PFSK-1 (cell line): ENCODE measurements around the gene WIZ.

Experiments
- FOXP2 ChIP-seq: optimal IDR thresholded peaks from 2 replicates; pipeline ENCODE3; 2011; ENCODE audit warnings: borderline replicate concordance, control low read depth, inconsistent platforms; ENCODE audit not compliant: insufficient read depth; ENCODE audit errors: extremely low read length, extremely low read depth
- POLR2AphosphoS5 ChIP-seq: IDR thresholded peaks from 2 replicates; pipeline ENCODE4 v1.6.1; 2012; ENCODE audit warnings: low read depth, mild to moderate bottlenecking, control low read depth, low read length, moderate library complexity
- SIN3A ChIP-seq: IDR thresholded peaks from 2 replicates; pipeline ENCODE4 v1.6.1; 2012; ENCODE audit warnings: mild to moderate bottlenecking, low read length, moderate library complexity, borderline replicate concordance; ENCODE audit not compliant: insufficient read depth
- TAF1 ChIP-seq: IDR thresholded peaks from 2 replicates; pipeline ENCODE4 v1.6.1; 2012; ENCODE audit warnings: low read length, control low read depth, borderline replicate concordance; ENCODE audit not compliant: insufficient read depth
- TF ChIP-seq, protein P1 (sequence below), 2 experiments: IDR thresholded peaks; 2 replicates each; pipeline versions ENCODE4 v1.6.1 to v1.8.0; 2011 to 2012; ENCODE audit warnings: low read depth in 2 of 2, low read length in 2 of 2, control low read depth in 1 of 2, inconsistent platforms in 1 of 2, mild to moderate bottlenecking in 1 of 2, moderate library complexity in 1 of 2; ENCODE audit not compliant: insufficient read depth in 1 of 2

The WIZ gene

DNA sequence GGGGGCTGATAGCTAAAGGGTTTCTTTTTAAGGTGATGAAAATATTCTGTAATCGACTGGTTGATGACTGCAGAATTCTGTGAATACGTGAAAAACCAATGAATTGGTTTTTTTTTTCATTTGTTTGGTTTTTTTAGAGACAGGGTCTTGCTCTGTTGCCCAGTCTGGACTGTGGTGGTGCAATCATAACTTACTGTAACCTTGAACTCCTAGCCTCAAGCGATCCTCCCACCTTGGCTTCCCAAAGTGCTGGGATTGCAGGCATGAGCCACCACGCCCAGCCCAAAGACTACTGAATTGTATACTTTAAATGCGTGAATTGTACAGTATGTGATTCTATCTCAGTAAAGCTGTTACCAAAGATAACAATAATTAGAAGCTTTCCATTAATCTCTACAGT is 55.3 kb downstream of the WIZ start:
- TF ChIP-seq, protein P1, sequence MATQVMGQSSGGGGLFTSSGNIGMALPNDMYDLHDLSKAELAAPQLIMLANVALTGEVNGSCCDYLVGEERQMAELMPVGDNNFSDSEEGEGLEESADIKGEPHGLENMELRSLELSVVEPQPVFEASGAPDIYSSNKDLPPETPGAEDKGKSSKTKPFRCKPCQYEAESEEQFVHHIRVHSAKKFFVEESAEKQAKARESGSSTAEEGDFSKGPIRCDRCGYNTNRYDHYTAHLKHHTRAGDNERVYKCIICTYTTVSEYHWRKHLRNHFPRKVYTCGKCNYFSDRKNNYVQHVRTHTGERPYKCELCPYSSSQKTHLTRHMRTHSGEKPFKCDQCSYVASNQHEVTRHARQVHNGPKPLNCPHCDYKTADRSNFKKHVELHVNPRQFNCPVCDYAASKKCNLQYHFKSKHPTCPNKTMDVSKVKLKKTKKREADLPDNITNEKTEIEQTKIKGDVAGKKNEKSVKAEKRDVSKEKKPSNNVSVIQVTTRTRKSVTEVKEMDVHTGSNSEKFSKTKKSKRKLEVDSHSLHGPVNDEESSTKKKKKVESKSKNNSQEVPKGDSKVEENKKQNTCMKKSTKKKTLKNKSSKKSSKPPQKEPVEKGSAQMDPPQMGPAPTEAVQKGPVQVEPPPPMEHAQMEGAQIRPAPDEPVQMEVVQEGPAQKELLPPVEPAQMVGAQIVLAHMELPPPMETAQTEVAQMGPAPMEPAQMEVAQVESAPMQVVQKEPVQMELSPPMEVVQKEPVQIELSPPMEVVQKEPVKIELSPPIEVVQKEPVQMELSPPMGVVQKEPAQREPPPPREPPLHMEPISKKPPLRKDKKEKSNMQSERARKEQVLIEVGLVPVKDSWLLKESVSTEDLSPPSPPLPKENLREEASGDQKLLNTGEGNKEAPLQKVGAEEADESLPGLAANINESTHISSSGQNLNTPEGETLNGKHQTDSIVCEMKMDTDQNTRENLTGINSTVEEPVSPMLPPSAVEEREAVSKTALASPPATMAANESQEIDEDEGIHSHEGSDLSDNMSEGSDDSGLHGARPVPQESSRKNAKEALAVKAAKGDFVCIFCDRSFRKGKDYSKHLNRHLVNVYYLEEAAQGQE (IDR thresholded peaks at IDR 0.05; ENCODE audit: insufficient read depth in 1 of 2, low read depth in 2 of 2, low read length in 2 of 2), result no peak

DNA sequence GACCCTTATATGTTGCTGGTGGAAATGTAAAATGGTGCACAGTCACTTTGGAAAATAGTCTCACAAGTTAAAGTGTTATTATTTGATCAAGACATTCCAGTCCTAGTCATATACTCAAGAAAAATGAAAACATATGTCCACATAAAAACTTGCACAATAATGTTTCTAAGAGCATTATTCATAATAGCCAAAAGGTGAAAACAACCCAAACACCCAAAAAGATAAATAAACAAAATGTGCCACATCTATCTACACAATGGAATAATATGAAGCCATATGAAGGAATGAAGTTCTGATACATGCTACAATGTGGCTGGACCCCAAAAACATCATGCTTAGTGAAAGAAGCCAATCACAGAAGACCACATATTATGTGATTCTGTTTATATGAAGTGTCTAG is 55.8 kb downstream of the WIZ start:
- no peak for TF ChIP-seq FOXP2
- TF ChIP-seq SIN3A, result no peak
- no peak for TF ChIP-seq POLR2AphosphoS5
- TF ChIP-seq, protein P1 (IDR thresholded peaks at IDR 0.05; ENCODE audit: insufficient read depth in 1 of 2, low read depth in 2 of 2, low read length in 2 of 2), result no peak
- no peak for TF ChIP-seq TAF1

DNA sequence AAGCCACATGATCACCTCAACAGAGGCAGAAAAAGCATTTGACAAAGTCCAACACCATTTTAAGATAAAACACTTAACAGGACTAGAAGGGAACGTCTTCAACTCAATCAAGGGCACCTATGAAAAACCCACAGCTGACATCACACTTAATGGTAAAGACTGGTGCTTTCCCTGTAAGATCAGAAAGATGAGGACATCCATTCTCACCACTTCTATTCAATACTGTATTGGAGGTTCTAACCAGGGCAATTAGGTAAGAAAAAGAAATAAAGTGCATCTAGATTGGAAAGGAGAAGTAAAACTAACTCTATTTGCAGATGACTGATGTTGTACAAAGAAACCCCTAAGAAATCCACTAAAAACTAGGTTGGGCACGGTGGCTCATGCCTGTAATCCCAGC is 58.9 kb downstream of the WIZ start:
- TF ChIP-seq, protein P1 (IDR thresholded peaks at IDR 0.05; ENCODE audit: insufficient read depth in 1 of 2, low read depth in 2 of 2, low read length in 2 of 2), result no peak
- TF ChIP-seq SIN3A (no peak), POLR2AphosphoS5 (no peak), FOXP2 (no peak), TAF1 (no peak)

DNA sequence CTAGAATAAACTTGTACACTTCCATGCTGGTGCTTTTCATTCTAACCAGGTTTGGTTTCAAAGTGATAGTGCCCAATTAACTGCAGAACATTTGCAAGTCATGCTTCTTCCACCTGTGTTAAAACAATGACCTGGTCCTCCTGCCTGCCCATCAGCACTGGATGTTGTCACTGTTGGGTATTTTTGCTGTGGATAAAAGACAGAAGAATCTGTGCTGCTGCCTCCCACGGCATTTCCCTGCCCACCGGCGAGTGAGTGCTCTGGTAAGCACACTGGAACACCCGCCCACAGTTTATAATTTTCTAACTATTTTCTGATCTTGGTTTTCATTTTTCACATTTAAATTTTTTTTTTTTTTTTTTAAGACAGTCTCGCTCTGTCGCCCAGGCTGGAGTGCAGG is 67.9 kb downstream of the WIZ start:
- TF ChIP-seq, protein P1 (IDR thresholded peaks at IDR 0.05; ENCODE audit: insufficient read depth in 1 of 2, low read depth in 2 of 2, low read length in 2 of 2), result no peak
- TF ChIP-seq SIN3A (no peak), POLR2AphosphoS5 (no peak), TAF1 (no peak), FOXP2 (no peak)

DNA sequence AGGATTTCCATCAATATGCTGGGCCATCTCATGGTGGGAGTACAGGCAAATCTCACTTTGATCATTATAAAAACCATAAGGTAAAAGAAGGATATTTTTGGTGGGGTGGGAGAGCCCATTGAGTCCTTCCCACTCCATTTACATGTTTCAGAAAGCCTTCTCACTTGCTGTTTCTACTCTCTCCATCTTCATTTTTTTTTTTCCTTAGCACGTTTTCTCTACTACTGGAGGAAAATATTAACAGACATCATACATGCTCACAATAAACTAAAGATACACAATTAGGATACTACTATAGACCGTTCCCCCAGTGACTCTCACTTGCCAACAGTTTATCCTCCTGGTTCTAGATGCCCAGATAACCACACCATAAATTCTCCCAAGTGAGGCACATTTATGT is 68.3 kb downstream of the WIZ start:
- no peak for TF ChIP-seq FOXP2
- TF ChIP-seq, protein P1 (IDR thresholded peaks at IDR 0.05; ENCODE audit: insufficient read depth in 1 of 2, low read depth in 2 of 2, low read length in 2 of 2), result no peak
- no peak for TF ChIP-seq SIN3A
- TF ChIP-seq POLR2AphosphoS5, result no peak
- TF ChIP-seq TAF1, result no peak
